Aorta (tissue), 5 donors: ENCODE results near the gene TCF19. TPM values are rescaled to one million over a fixed set of nuclear protein-coding genes. Genes with fewer than 3 reads are reported as not detected.
A peak's percentile ranks its signal among the peaks of the same experiment; 100 is the strongest.

Source experiments
- ATAC-seq: fragments of 200-7000 bp; cut with Tn5 transposase; one replicate; pipeline ENCODE4 v1.9.1; 2022; ENCODE audit warnings: moderate library complexity; ENCODE audit not compliant: low FRiP score
- DNase-seq, 2 donors: peaks; one replicate each; pipeline ENCODE4 v3.0.0-alpha.2; 2020
- H3K27ac ChIP-seq, 2 donors: one replicate each; pipeline ENCODE4 v1.5.1; 2013; ENCODE audit warnings: low read length in 2 of 2, mild to moderate bottlenecking in 2 of 2, moderate library complexity in 2 of 2, control low read depth in 1 of 2, inconsistent platforms in 1 of 2, low read depth in 1 of 2
- H3K27me3 ChIP-seq, 2 donors: one replicate each; pipeline ENCODE4 v1.6.1; 2013; ENCODE audit warnings: control low read depth in 1 of 2, low read length in 1 of 2, mild to moderate bottlenecking in 1 of 2, moderate library complexity in 1 of 2; ENCODE audit not compliant: insufficient read depth in 2 of 2, control insufficient read depth in 1 of 2
- H3K36me3 ChIP-seq, 2 donors: one replicate each; pipeline ENCODE4 v1.6.1; 2013; ENCODE audit warnings: control low read depth in 1 of 2, low read length in 1 of 2, mild to moderate bottlenecking in 1 of 2; ENCODE audit not compliant: insufficient read depth in 2 of 2, control insufficient read depth in 1 of 2
- H3K4me1 ChIP-seq, 2 donors: one replicate each; pipeline ENCODE4 v1.6.1; 2013; ENCODE audit warnings: low read length in 2 of 2, control low read depth in 1 of 2, mild to moderate bottlenecking in 1 of 2, moderate library complexity in 1 of 2; ENCODE audit not compliant: insufficient read depth in 2 of 2, control insufficient read depth in 1 of 2
- H3K4me3 ChIP-seq, 2 donors: one replicate each; pipeline ENCODE4 v1.5.1; 2013; ENCODE audit warnings: low read length in 2 of 2, control low read depth in 1 of 2, mild to moderate bottlenecking in 1 of 2
- H3K9me3 ChIP-seq: one replicate; pipeline ENCODE4 v1.6.1; 2013; ENCODE audit warnings: mild to moderate bottlenecking, low read length; ENCODE audit not compliant: control insufficient read depth
- WGBS, 2 donors: extraction: QIAGEN DNeasy Blood & Tissue Kit; methylation state at CpG; one replicate each; pipeline ENCODE4 v1.1.7; 2013; 5-methylcytosine and 5-hydroxymethylcytosine counted together
- intact Hi-C, 2 donors: fragments of 100-400 bp; cut with DNase I; formaldehyde crosslinking; loops; one replicate each; pipeline versions ENCODE4 v1.14.2 to v1.15.0; 2022
- polyA plus RNA-seq, 2 donors: library from polyadenylated mRNA; stranded (reverse); fragments of 200-250 nt; gene quantifications; one replicate each; pipeline ENCODE4 v1.2.3, GENCODE V29; 2013
- total RNA-seq, 2 donors: library from RNA; stranded (reverse); fragmentation: NEBNext Ultra II Directional; extraction: Animal tissue kit (Norgen Biotek cat#: 25700); gene quantifications; one replicate each; pipeline ENCODE4 v1.2.1, GENCODE V29; 2021
- donor health status: healthy with polysubstance abuse.
- donor health status: Bipolar disorder and iron deficiency.
- donor health status: DM: no; HTN: no; CAD: no.
- donor health status: DM: no; HTN: no; CAD: no.
- donor health status: DM: yes; HTN: yes; CAD: no.

TCF19 gene
- total and polyA plus RNA-seq, 4 donors, result 3.1 to 8.3 (median 3.8) TPM

DNA sequence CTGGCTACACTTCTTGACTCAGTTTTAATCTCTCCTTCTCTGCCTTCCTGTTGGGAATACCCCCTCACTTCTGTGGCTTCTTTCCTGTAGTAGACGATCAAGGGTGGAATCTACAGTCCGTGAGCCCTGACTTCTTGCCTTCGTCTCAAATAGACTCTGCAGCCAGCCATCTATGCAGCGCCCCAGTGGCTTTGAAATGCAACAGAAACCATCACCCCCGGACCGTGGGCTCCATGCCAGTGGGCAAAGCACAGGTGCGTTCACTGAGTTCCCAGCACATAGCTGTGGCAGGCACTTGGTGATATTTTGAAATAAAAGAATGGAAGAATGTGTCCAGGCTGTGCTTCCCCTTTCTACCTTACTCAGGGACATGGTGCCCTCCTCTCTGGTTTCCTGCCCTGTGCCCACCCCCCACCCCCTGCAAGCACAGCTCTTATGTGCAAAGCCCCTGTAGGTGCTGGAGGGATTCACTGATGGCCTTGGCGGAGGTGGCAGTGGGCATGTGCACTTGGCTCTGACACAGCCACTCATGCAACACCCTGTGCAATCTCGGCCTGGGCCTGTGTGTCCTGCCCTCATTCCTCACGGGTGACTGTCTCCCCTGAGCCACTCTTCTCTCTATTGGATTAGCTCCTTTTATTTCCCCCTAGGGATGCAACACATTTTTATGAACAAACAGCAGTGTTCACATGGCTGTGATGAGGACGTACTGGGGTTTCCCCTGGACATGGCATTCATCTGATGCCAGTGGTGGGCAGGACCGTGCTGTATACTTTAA lies 32.6 kb upstream of the TCF19 start:
- Histone ChIP-seq H3K4me3 (no peak overlapping the region), H3K27ac (no peak overlapping the region), H3K27me3 (no peaks in the 10 kb centered on the region), H3K9me3 (no peaks in the 10 kb centered on the region), H3K36me3 (no peaks in the 10 kb centered on the region), H3K4me1 (no peaks in the 10 kb centered on the region)
- WGBS, 2 donors, result 66 to 72% methylated on average over 12 of the region's 12 CpGs
- DNase-seq, result no peak
- intact Hi-C loops, result no loop called here
- no peak for ATAC-seq

DNA sequence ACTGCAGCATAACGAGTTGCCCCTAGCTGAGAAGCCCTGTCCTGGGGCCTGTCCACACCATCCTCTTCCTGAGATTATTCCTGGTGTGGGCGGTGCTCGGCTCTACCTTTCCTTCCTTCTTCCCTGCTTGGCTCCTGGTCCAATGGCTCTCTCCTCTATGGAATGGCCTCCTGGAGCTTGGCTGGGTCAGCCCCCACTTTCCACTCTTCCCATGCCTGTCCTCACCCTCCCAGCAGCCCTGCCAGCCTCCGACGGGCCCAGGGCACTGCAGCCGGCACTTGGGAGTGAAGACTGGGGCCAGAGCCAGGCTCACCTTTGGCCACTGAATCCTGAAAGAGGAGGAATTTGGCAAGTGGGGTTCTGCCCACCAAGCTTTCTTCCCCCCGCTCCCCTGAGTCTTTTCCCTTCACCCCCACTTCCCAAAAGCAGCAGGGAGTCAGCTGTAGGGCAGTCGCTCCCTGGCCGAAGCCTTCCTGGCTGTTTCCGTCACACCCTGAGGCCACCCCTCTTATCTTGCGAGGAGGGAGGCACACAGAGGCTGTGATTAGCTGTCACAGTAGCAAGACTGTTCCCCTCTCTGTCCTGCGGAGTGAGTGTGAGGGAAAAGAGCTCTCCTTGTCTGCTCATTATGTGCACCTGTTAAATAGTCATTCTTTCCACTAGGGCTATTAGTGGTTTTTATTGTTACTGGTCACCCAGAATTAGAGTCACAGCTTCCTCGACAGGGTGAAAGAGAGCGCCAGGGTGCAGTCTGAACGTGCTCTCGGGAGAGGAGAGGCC lies 31.8 kb upstream of the TCF19 start:
- intact Hi-C loops, result no loop called here
- Histone ChIP-seq H3K36me3 (no peaks in the 10 kb centered on the region), H3K27me3 (no peaks in the 10 kb centered on the region), H3K9me3 (no peaks in the 10 kb centered on the region), H3K27ac (no peak overlapping the region), H3K4me3 (no peak overlapping the region), H3K4me1 (no peaks in the 10 kb centered on the region)
- WGBS, 2 donors, result 81% methylated on average over 16 of the region's 16 CpGs
- no peak for ATAC-seq
- DNase-seq, result no peak

DNA sequence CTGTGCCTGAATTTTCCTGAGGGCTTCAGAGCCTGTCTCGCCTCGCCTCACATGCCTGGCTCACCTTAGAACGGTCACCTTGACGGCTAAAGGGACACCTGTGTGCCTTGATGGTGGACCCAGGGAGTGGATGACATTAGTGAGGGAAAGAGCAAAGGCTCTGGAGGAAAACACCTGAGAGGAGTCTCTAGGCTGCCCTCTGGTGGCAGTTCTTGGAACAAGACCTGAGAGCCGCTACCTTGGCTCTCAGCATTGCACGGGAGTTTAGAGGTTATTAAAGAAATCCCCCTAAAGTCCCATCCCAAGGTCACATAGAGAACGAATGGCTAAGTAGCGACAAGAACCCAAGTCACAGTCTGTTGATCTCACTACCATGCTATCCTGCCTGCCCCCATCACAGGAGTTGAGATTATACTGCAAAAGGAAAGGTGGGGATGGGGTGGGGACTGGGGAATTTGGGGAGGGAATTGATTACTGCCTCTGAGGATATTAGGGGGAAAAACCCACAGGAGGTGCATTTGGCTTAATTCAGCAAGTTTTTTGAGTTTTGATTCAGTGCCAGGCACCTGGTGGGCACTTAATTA lies 30.2 kb upstream of the TCF19 start:
- intact Hi-C loops, result no loop called here
- 6 to 11% methylated on average over 8 of the region's 8 CpGs for WGBS, 2 donors
- H3K27me3 ChIP-seq, result no peaks in the 10 kb centered on the region

DNA sequence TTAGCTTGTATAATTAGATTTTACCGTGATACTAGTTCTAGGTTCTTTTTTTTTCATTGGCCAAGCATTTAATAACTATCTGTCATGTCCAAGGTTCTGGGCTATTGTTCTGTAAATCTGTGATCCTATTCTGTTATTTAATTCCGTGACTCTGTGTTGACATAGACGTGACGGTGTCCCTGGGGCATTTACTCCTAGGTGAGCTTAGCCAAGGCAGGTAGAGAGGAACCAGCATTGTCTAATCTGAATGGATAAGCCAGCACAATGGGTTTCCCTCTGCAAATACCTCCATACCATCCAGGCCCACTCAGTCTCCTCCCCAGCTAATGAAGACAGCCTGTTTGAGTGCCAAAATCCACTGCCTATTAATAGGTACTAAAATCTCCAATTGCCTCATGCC lies 29.3 kb upstream of the TCF19 start:
- ATAC-seq, result no peak
- Histone ChIP-seq H3K27ac (no peak overlapping the region), H3K4me1 (no peaks in the 10 kb centered on the region), H3K4me3 (no peak overlapping the region), H3K36me3 (no peaks in the 10 kb centered on the region), H3K9me3 (no peaks in the 10 kb centered on the region), H3K27me3 (no peaks in the 10 kb centered on the region)
- intact Hi-C loops, result no loop called here
- 69 to 72% methylated on average over 4 of the region's 4 CpGs for WGBS, 2 donors
- no peak for DNase-seq

More for the DNA sequence above, 30.2 kb upstream of the TCF19 start:
- H3K4me3 ChIP-seq, result no peak overlapping the region
- no peak for DNase-seq
- no peaks in the 10 kb centered on the region for H3K9me3 ChIP-seq
- peak; percentile 66 for ATAC-seq
- no peaks in the 10 kb centered on the region for H3K36me3 ChIP-seq
- no peak overlapping the region for H3K27ac ChIP-seq
- no peaks in the 10 kb centered on the region for H3K4me1 ChIP-seq

DNA sequence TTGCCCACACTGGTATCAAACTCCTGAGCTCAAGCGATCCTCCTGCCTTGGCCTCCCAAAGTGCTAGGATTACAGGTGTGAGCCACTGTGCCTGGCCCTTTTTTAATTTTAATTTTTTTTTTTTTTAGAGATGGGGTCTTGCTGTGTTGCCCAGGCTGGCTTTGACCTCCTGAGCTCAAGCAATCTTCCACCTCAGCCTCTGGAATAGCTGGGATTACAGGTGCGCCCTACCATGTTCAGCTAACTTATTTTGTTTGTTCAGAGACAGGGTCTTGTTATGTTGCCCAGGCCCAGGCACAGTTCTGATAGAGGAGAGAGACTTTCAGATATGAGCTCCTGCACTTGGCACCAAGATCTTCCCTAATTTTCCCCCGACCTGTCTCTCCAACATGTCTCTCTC lies 27.6 kb upstream of the TCF19 start:
- 96 to 97% methylated on average over 3 of the region's 3 CpGs for whole genome bisulfite sequencing, 2 donors
- Histone ChIP-seq H3K36me3 (no peaks in the 10 kb centered on the region), H3K4me1 (no peaks in the 10 kb centered on the region), H3K9me3 (no peaks in the 10 kb centered on the region), H3K27ac (no peak overlapping the region), H3K27me3 (no peaks in the 10 kb centered on the region), H3K4me3 (no peak overlapping the region)
- DNase-seq (no peak), ATAC-seq (no peak)
- intact Hi-C loops, result no loop called here

DNA sequence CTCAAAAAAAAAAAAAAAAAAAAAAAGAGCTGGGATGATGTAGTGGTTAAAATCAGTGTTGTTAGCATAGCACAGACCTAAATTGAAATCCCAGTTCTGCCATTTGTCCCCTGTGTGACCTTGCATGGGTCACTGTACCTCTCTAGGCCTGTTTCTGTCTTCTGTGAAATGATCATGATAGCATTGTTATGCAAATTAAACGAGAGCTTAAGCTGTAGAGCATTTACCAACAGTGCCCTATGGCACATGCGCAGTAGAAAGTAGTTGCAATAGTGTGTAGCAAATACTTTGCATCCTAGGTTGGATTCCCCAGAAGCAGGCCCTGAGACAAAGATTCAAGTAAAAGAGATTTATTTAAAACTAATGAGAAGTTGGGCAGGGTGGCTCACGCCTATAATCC lies 26.8 kb upstream of the TCF19 start:
- Histone ChIP-seq H3K27ac (no peak overlapping the region), H3K27me3 (no peaks in the 10 kb centered on the region), H3K4me3 (no peak overlapping the region), H3K4me1 (no peaks in the 10 kb centered on the region), H3K9me3 (no peaks in the 10 kb centered on the region), H3K36me3 (no peaks in the 10 kb centered on the region)
- ATAC-seq (no peak), DNase-seq (no peak)
- intact Hi-C loops, result no loop called here
- WGBS, 2 donors, result 78 to 82% methylated on average over 3 of the region's 3 CpGs

DNA sequence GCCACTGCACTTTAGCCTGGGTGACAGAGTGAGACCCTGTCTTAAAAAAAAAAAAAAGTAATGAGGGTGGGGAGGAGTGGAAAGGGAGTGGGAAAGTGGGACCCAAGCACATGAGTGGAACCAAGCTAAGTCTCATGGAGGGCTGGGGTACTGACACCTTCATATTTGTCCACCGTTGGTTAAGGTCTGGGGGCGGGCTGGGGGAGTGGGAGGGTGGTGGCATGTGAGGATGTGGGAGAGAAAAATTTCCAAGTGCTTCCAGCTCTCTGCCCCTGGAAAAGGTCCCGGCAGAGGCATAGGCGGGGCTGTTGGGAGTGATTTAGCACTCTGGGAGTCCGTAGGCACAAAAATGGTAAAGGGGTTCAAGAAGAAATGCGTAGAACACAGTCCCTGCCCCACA lies 25.6 kb upstream of the TCF19 start:
- 57 to 63% methylated on average over 6 of the region's 6 CpGs for WGBS, 2 donors
- Histone ChIP-seq H3K27ac (no peak overlapping the region), H3K4me1 (no peaks in the 10 kb centered on the region), H3K4me3 (no peak overlapping the region), H3K27me3 (no peaks in the 10 kb centered on the region), H3K36me3 (no peaks in the 10 kb centered on the region), H3K9me3 (no peaks in the 10 kb centered on the region)
- intact Hi-C loops, result no loop called here
- no peak for ATAC-seq
- no peak for DNase-seq

DNA sequence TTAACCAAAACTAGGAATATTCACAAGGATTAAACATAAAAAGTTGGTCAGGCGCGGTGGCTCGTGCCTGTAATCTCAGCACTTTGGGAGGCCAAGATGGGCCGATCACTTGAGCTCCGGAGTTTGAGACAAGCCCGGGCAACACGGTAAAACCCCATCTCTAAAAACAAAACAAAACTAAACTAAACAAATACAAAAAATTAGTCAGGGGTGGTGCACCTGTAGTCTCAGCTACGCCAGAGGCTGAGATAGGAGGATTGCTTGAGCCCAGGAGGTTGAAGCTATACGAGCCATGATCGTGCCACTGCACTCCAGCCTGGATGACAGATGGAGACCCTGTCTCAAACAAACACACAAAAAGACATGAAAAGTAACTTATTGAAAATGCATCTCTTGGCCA lies 22.7 kb upstream of the TCF19 start:
- intact Hi-C loops, result loop anchor here in 1 of 2 donors (2.0 kb wide), 1 partner anchor 231 kb away; no protein-coding TSS in a partner anchor
- Histone ChIP-seq H3K36me3 (no peaks in the 10 kb centered on the region), H3K27me3 (no peaks in the 10 kb centered on the region), H3K9me3 (no peaks in the 10 kb centered on the region), H3K27ac (no peak overlapping the region), H3K4me3 (no peak overlapping the region), H3K4me1 (no peaks in the 10 kb centered on the region)
- ATAC-seq, result no peak
- WGBS, 2 donors, result 88 to 94% methylated on average over 10 of the region's 10 CpGs
- no peak for DNase-seq
